ENCODE data around the gene KCNQ1.
"Not testable (repeated sequence)": the region's sequence is repeated elsewhere in the genome, so short reads cannot be mapped to it uniquely, and the experiment has no call there.

KCNQ1 gene

GRCh38 chr11:2475136-2475918 is 30.5 kb downstream of the KCNQ1 start:
- DNase-seq: no peak

- no peak for DNase-seq
These were observed 32.4 kb downstream of the KCNQ1 start for GRCh38 chr11:2477254-2477653.

- DNase-seq: no peak
These were observed 33.1 kb downstream of the KCNQ1 start for GRCh38 chr11:2477936-2478335.

- DNase-seq: not testable (repeated sequence)
These were observed 35.5 kb downstream of the KCNQ1 start for GRCh38 chr11:2480067-2480873.

- DNase-seq: no peak
These were observed 36.0 kb downstream of the KCNQ1 start for GRCh38 chr11:2480874-2481220.

- DNase-seq: no peak
These were observed 36.4 kb downstream of the KCNQ1 start for GRCh38 chr11:2481253-2481652.

GRCh38 chr11:2482204-2482603 is 37.4 kb downstream of the KCNQ1 start:
- DNase-seq: no peak

- DNase-seq: no peak
These were observed 37.9 kb downstream of the KCNQ1 start for GRCh38 chr11:2482745-2483144.

GRCh38 chr11:2483426-2483825 is 38.6 kb downstream of the KCNQ1 start:
- DNase-seq: no peak

- DNase-seq: no peak
These were observed 39.8 kb downstream of the KCNQ1 start for GRCh38 chr11:2484576-2485125.

GRCh38 chr11:2488004-2488403 is 43.2 kb downstream of the KCNQ1 start:
- no peak for DNase-seq

GRCh38 chr11:2489083-2489482 is 44.3 kb downstream of the KCNQ1 start:
- no peak for DNase-seq

- not testable (repeated sequence) for DNase-seq
These were observed 53.1 kb downstream of the KCNQ1 start for GRCh38 chr11:2497951-2498350.

GRCh38 chr11:2498750-2499149 is 53.9 kb downstream of the KCNQ1 start:
- DNase-seq: no peak

- no peak for DNase-seq
These were observed 62.5 kb downstream of the KCNQ1 start for GRCh38 chr11:2507212-2507901.

GRCh38 chr11:2507945-2508749 is 63.3 kb downstream of the KCNQ1 start:
- DNase-seq: no peak

GRCh38 chr11:2508793-2509192 is 64.0 kb downstream of the KCNQ1 start:
- DNase-seq: no peak

GRCh38 chr11:2509481-2510001 is 64.7 kb downstream of the KCNQ1 start:
- no peak for DNase-seq

- DNase-seq: no peak
These were observed 66.0 kb downstream of the KCNQ1 start for GRCh38 chr11:2510626-2511402.

- DNase-seq: no peak
These were observed 66.9 kb downstream of the KCNQ1 start for GRCh38 chr11:2511421-2512369.

Measured in GOT3 (cell line).